ENCODE results near the gene DMXL1.

The DMXL1 gene

DNA sequence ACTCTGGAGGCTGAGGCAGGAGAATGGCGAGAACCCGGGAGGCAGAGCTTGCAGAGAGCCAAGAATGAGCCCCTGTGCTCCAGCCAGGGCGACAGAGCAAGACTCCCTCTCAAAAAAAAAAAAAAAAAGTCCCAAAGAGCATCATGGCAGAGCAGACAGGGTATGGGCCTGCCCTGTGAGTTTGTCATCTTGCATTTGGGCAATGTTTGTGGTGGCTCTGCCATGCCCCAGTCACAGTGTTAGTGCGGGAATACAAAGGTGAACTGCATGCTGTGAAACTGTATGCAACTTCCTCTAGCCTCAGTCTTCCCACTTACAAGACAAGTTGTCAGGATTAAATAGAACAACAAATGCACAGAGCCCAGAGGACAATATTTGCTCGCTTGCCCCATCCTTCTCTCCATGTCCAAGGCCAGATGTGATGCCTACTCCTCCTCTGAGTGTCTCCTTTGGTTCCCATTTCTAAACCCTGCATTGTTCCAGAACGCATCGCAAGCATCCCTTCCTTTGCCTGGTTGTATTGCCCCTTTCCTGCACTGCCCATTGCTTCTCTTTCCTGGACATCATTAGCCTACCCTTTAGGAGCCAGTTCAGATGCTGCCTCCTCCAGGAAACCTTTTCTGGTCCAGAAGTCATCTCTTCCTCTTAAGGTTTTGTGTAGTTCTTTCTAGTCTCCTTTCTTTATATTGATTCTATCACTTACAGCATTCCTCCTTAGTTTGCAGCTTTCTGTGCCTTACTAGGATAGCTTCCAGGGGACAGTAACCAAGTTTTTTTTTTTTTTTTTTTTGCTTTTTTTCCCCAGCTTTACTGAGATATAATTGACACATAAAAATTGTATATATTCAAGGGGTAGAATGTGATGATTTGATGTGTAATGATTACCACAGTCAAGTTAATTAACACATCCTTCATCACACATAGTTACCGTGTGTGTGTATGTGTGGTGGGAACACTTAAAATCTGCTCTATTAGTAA lies 215.9 kb downstream of the DMXL1 start:
- Histone ChIP-seq H3K27ac (ENCODE audit: low read length) (no peak overlapping the region), H3K4me3 (ENCODE audit: low read depth in 1 of 2, low read length in 2 of 2) (no peak overlapping the region), H3K4me1 (ENCODE audit: control insufficient read depth in 1 of 2, insufficient read depth in 2 of 2, low read length in 2 of 2) (peaks cover 8 to 25% of the 10 kb centered on the region in 2 donors)

DNA sequence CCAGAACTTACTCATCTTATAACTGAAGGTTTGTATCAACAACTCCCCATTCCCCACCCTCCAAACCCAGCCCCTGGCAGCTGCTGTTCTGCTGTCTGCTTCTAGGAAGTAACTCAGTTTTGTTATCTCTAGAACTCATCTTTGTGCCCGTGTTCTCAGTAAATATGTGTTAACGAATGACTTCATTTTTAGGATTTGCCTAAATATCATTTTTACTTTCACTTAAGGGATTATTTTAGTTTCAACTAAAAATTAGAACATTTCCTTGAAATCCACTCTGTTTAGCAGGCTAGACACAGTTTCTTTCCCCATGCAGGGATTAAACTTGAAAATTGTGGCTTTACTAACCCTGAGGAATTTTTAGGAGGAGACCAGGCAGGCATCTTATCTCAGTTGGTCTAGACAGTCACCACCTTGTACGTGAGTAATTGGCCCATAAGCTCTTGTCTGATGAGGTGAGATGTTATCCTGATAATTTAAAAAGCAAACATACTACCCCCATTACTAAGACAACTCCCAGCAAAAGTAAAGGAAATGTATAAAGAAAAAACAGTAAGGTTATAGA lies 216.7 kb downstream of the DMXL1 start:
- Histone ChIP-seq H3K27me3 (ENCODE audit: low read depth, low read length) (no peaks in the 10 kb centered on the region), H3K27ac (ENCODE audit: low read length) (peak overlapping the region; percentile 41), H3K36me3 (ENCODE audit: control insufficient read depth in 1 of 2, insufficient read depth in 2 of 2, low read length in 2 of 2) (no peaks in the 10 kb centered on the region), H3K9me3 (ENCODE audit: control insufficient read depth in 1 of 2, low read length in 2 of 2) (no peaks in the 10 kb centered on the region), H3K4me1 (ENCODE audit: control insufficient read depth in 1 of 2, insufficient read depth in 2 of 2, low read length in 2 of 2) (peaks cover 8 to 28% of the 10 kb centered on the region in 2 donors), H3K4me3 (ENCODE audit: low read depth in 1 of 2, low read length in 2 of 2) (no peak overlapping the region)

More for the DNA sequence above, 215.9 kb downstream of the DMXL1 start:
- no peaks in the 10 kb centered on the region for H3K9me3 ChIP-seq (ENCODE audit: control insufficient read depth in 1 of 2, low read length in 2 of 2)
- H3K27me3 ChIP-seq (ENCODE audit: low read depth, low read length): no peaks in the 10 kb centered on the region
- no peaks in the 10 kb centered on the region for H3K36me3 ChIP-seq (ENCODE audit: control insufficient read depth in 1 of 2, insufficient read depth in 2 of 2, low read length in 2 of 2)

DNA sequence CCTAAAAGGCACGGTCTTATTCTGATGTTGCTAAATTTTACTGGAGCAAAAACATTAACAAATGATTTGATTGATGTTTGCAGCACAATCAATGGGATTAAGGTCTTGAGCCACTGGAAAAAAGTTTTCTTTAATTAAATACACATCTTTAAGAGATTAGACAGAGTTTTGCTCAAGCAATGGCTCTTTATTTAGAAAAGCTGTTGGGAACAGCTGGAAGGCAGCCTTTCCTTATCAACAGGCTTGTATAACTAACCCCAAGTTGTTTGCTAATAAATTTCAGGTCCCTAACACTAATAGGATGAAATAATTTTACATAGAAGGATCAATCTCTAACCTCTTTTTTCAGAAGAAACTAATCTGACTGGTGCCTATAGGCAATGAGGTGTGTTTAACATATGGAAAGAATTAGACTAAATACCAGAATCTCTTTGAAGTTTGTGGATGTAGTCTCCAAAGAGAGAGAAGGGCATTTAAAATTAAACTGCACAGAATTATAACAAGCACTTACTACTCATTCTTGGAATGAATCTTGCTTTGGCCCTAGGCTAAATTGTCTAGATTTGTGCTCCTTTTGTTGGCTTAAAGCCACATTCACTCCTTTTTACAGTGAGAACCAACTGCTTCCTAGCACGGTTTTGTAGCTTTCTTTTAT lies 217.6 kb downstream of the DMXL1 start:
- H3K27ac ChIP-seq (ENCODE audit: low read length): no peak overlapping the region
- H3K4me1 ChIP-seq (ENCODE audit: control insufficient read depth in 1 of 2, insufficient read depth in 2 of 2, low read length in 2 of 2): peaks cover 8 to 28% of the 10 kb centered on the region in 2 donors
- H3K4me3 ChIP-seq (ENCODE audit: low read depth in 1 of 2, low read length in 2 of 2): no peak overlapping the region
- no peaks in the 10 kb centered on the region for H3K9me3 ChIP-seq (ENCODE audit: control insufficient read depth in 1 of 2, low read length in 2 of 2)
- H3K36me3 ChIP-seq (ENCODE audit: control insufficient read depth in 1 of 2, insufficient read depth in 2 of 2, low read length in 2 of 2): no peaks in the 10 kb centered on the region
- no peaks in the 10 kb centered on the region for H3K27me3 ChIP-seq (ENCODE audit: low read depth, low read length)

DNA sequence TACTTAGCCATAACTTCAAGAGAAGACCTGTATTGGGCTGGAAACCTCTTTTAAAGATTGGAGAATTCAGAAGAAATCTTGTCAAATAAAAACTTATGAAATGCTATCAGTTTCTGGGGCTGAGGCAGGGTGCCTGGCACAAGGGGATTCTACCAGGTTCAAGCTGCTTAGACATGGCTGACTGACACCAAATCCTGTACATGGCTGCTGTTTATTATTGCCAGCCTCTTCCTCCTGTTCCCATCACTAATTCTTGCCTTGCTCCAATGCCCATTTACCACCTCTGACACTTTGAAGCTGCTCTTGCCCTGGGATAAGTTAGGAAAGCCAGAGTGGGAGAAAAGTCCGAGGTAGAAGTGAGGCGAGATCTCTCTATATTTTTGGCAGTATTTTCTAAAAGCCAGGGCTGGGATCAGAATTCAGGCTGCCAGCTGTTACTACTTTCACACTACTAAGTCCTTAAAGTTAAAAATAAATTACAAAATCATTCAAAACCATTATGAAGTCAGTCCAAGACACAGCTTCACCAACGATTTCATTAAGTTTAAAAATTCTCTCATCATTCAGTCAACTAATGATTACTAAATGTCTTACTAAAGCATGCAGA lies 218.7 kb downstream of the DMXL1 start:
- Histone ChIP-seq H3K9me3 (ENCODE audit: control insufficient read depth in 1 of 2, low read length in 2 of 2) (no peaks in the 10 kb centered on the region), H3K27me3 (ENCODE audit: low read depth, low read length) (no peaks in the 10 kb centered on the region), H3K4me1 (ENCODE audit: control insufficient read depth in 1 of 2, insufficient read depth in 2 of 2, low read length in 2 of 2) (peaks cover 8 to 28% of the 10 kb centered on the region in 2 donors), H3K27ac (ENCODE audit: low read length) (no peak overlapping the region), H3K36me3 (ENCODE audit: control insufficient read depth in 1 of 2, insufficient read depth in 2 of 2, low read length in 2 of 2) (no peaks in the 10 kb centered on the region), H3K4me3 (ENCODE audit: low read depth in 1 of 2, low read length in 2 of 2) (no peak overlapping the region)

DNA sequence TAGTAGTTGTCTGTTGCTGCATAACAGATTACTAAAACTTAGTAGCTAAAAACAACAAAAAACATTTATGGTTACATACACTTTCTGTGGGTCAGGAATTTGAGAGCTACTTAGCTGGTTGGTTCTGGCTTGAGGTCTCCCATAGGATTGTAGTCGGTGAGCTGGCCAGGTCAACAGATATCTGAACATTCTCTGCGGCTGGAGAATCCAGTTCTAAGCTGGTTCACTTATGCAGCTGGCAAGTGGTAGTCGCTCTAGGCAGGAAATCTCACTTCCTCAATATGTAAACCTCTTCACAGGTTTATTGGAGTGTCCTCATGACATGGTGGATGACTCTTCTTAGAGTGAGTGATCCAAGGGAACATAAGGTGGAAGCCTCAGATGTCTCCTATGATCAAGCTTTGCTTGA lies 219.3 kb downstream of the DMXL1 start:
- Histone ChIP-seq H3K4me3 (ENCODE audit: low read depth in 1 of 2, low read length in 2 of 2) (no peak overlapping the region), H3K9me3 (ENCODE audit: control insufficient read depth in 1 of 2, low read length in 2 of 2) (no peaks in the 10 kb centered on the region), H3K4me1 (ENCODE audit: control insufficient read depth in 1 of 2, insufficient read depth in 2 of 2, low read length in 2 of 2) (peaks cover 8 to 28% of the 10 kb centered on the region in 2 donors), H3K27ac (ENCODE audit: low read length) (no peak overlapping the region), H3K36me3 (ENCODE audit: control insufficient read depth in 1 of 2, insufficient read depth in 2 of 2, low read length in 2 of 2) (no peaks in the 10 kb centered on the region), H3K27me3 (ENCODE audit: low read depth, low read length) (no peaks in the 10 kb centered on the region)

DNA sequence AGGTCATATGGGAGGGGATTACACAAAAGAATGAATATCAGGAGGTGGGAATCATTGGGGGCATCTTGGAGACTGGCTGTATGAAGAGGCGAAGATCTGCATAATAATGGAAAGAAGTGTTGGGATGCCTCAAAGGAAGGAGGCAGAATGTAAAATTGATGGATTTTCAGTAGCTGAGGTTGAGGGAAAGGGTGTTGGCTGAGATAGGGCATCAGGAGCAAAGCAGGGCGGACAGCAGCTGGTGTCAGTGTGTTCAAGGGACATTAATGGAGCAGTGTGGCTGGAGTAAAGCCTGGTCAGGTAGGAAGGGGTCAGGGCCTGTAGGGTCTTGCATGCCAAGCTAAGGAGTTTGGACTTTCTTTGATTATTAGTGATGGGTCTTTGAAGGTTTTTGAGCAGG lies 219.7 kb downstream of the DMXL1 start:
- no peaks in the 10 kb centered on the region for H3K9me3 ChIP-seq (ENCODE audit: control insufficient read depth in 1 of 2, low read length in 2 of 2)
- no peak overlapping the region for H3K27ac ChIP-seq (ENCODE audit: low read length)
- no peaks in the 10 kb centered on the region for H3K27me3 ChIP-seq (ENCODE audit: low read depth, low read length)
- H3K4me1 ChIP-seq (ENCODE audit: control insufficient read depth in 1 of 2, insufficient read depth in 2 of 2, low read length in 2 of 2): peaks cover 8 to 28% of the 10 kb centered on the region in 2 donors
- no peaks in the 10 kb centered on the region for H3K36me3 ChIP-seq (ENCODE audit: control insufficient read depth in 1 of 2, insufficient read depth in 2 of 2, low read length in 2 of 2)
- no peak overlapping the region for H3K4me3 ChIP-seq (ENCODE audit: low read depth in 1 of 2, low read length in 2 of 2)

DNA sequence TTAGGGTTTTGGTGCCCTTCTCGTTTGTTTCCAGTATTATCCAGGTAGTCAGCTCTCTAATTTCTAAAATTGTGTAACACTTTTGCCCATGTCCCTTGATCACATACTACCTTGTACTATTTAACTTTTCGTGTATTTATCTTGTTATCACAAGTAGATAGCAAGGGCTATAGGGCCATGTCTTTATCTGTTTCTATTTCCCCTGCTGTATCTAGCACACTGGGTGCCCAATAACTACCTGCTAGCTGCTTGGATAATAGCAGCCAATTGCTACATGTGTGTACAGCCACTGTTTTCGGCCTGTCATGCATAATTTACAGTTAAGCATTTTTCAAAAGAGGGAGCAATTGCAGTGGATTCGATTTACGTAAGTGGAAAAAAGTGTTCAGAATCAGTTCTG lies 220.2 kb downstream of the DMXL1 start:
- Histone ChIP-seq H3K9me3 (ENCODE audit: control insufficient read depth in 1 of 2, low read length in 2 of 2) (no peaks in the 10 kb centered on the region), H3K36me3 (ENCODE audit: control insufficient read depth in 1 of 2, insufficient read depth in 2 of 2, low read length in 2 of 2) (no peaks in the 10 kb centered on the region), H3K4me3 (ENCODE audit: low read depth in 1 of 2, low read length in 2 of 2) (peak overlapping the region in 1 of 2 donors; percentile 24), H3K27ac (ENCODE audit: low read length) (no peak overlapping the region), H3K27me3 (ENCODE audit: low read depth, low read length) (no peaks in the 10 kb centered on the region), H3K4me1 (ENCODE audit: control insufficient read depth in 1 of 2, insufficient read depth in 2 of 2, low read length in 2 of 2) (peaks cover 8 to 28% of the 10 kb centered on the region in 2 donors)

DNA sequence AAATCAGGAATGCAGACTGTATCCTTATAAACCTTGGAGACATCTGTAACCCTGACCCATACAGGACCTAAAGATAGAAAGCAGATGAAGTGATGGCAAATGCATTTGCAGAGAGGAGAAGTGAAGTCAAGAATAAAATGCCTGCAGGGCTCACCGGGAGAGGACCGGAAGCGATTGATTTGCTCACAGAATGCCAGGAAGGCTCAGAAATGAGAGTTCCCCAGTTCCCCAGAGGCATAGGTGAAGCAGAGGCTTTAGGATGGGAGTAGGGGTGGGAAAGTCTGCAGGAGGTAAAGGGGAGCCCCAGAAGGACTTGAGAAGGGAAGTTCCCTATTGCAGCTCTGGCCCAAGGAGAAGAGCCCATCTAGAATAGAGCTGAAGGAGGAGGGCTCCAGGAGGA lies 221.0 kb downstream of the DMXL1 start:
- no peaks in the 10 kb centered on the region for H3K27me3 ChIP-seq (ENCODE audit: low read depth, low read length)
- H3K27ac ChIP-seq (ENCODE audit: low read length): peak overlapping the region; percentile 11
- H3K9me3 ChIP-seq (ENCODE audit: control insufficient read depth in 1 of 2, low read length in 2 of 2): no peaks in the 10 kb centered on the region
- H3K4me1 ChIP-seq (ENCODE audit: control insufficient read depth in 1 of 2, insufficient read depth in 2 of 2, low read length in 2 of 2): peaks cover 8 to 28% of the 10 kb centered on the region in 2 donors
- H3K36me3 ChIP-seq (ENCODE audit: control insufficient read depth in 1 of 2, insufficient read depth in 2 of 2, low read length in 2 of 2): no peaks in the 10 kb centered on the region
- peak overlapping the region in 1 of 2 donors; percentile 24 for H3K4me3 ChIP-seq (ENCODE audit: low read depth in 1 of 2, low read length in 2 of 2)

DNA sequence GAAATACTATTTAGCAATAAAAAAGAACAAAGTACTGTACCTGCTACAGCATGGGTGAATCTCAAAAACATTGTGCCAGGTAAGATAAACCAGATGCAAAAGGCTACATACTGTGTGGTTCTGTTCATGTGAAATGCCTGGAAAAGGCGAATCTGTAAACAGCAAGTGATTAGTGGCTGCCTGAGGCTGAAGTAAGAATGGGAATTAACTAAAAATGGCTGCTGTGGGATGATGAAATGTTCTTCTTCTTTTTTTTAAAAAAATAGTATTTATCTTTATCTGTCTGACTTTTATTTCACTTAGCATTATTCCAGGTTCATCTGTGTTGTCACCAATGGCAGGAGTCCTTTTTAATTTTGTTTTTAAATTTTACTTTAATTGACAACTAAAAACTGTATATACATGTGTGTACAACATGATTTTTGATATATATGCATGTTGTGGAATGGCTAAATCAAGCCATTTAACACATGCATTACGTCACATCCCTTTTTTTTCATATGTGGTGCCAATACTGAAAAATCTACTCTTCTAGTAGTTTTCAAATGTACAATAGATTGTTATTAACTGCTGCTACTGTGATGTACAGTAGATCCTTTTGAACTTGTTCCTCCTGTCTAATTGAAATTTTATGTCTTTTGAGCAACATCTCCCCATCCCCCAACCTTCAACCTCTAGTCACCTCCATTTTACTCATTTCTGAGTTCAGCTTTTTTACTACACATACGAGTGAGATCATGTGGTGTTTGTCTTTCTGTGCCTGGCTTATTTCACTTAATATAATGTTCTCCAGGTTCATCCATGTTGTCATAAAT lies 222.0 kb downstream of the DMXL1 start:
- no peaks in the 10 kb centered on the region for H3K27me3 ChIP-seq (ENCODE audit: low read depth, low read length)
- H3K27ac ChIP-seq (ENCODE audit: low read length): no peak overlapping the region
- peaks cover 8 to 23% of the 10 kb centered on the region in 2 donors for H3K4me1 ChIP-seq (ENCODE audit: control insufficient read depth in 1 of 2, insufficient read depth in 2 of 2, low read length in 2 of 2)
- H3K4me3 ChIP-seq (ENCODE audit: low read depth in 1 of 2, low read length in 2 of 2): no peak overlapping the region
- no peaks in the 10 kb centered on the region for H3K36me3 ChIP-seq (ENCODE audit: control insufficient read depth in 1 of 2, insufficient read depth in 2 of 2, low read length in 2 of 2)
- no peaks in the 10 kb centered on the region for H3K9me3 ChIP-seq (ENCODE audit: control insufficient read depth in 1 of 2, low read length in 2 of 2)

DNA sequence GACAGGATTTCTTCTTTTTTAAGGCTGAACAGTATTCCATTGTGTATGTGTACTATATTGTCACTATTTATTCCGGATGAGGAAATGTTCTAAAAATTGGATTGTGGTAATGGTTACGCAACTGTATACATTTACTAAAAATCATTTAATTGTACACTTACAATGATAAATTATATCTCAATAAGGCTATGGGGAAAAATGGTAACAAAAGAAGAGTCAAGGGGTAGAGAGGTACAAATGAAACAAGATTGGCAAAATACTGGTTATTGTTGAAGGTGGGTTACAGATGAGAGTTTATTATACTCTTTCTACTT lies 222.6 kb downstream of the DMXL1 start:
- Histone ChIP-seq H3K27me3 (ENCODE audit: low read depth, low read length) (no peaks in the 10 kb centered on the region), H3K27ac (ENCODE audit: low read length) (no peak overlapping the region), H3K4me1 (ENCODE audit: control insufficient read depth in 1 of 2, insufficient read depth in 2 of 2, low read length in 2 of 2) (peaks cover 8 to 17% of the 10 kb centered on the region in 2 donors), H3K9me3 (ENCODE audit: control insufficient read depth in 1 of 2, low read length in 2 of 2) (no peaks in the 10 kb centered on the region), H3K36me3 (ENCODE audit: control insufficient read depth in 1 of 2, insufficient read depth in 2 of 2, low read length in 2 of 2) (no peaks in the 10 kb centered on the region), H3K4me3 (ENCODE audit: low read depth in 1 of 2, low read length in 2 of 2) (no peak overlapping the region)

All from muscle layer of duodenum (tissue), 2 donors.